Osteoblast (primary cell): ENCODE results near the gene UIMC1. TPM values are rescaled to one million over a fixed set of nuclear protein-coding genes. Genes with fewer than 3 reads are reported as not detected.

Experiments
- DNase-seq: peaks from one replicate; pipeline ENCODE4 v3.0.0; 2011; ENCODE audit warnings: low spot score, mixed read lengths; ENCODE audit not compliant: insufficient read length; ENCODE audit errors: missing footprints
- H2AFZ ChIP-seq: 2 replicates; pipeline ENCODE4 v1.6.0; 2011; ENCODE audit warnings: mild to moderate bottlenecking, low read length
- H3K27ac ChIP-seq: 2 replicates; pipeline ENCODE4 v1.5.1; 2011; ENCODE audit warnings: mild to moderate bottlenecking, low read depth, low read length, moderate library complexity
- H3K27me3 ChIP-seq: 2 replicates; pipeline ENCODE4 v1.6.0; 2012; ENCODE audit warnings: mild to moderate bottlenecking, control low read depth, inconsistent platforms, low read length, moderate library complexity; ENCODE audit not compliant: insufficient read depth
- H3K36me3 ChIP-seq: 2 replicates; pipeline ENCODE4 v1.5.1; 2011; ENCODE audit warnings: mild to moderate bottlenecking, low read length, control low read depth, moderate library complexity; ENCODE audit not compliant: insufficient read depth
- H3K4me1 ChIP-seq: 2 replicates; pipeline ENCODE4 v1.5.1; 2011; ENCODE audit warnings: mild to moderate bottlenecking, low read length, control low read depth, moderate library complexity; ENCODE audit not compliant: insufficient read depth
- H3K4me2 ChIP-seq: 2 replicates; pipeline ENCODE4 v1.6.0; 2011; ENCODE audit warnings: mild to moderate bottlenecking, low read length; ENCODE audit not compliant: insufficient read depth
- H3K4me3 ChIP-seq: fragments of 200-600 bp; sonication (generic); 3 replicates; pipeline ENCODE4 v1.5.1; 2012; ENCODE audit warnings: mild to moderate bottlenecking, low read length, inconsistent platforms; ENCODE audit not compliant: insufficient read depth
- H3K79me2 ChIP-seq: 2 replicates; pipeline ENCODE4 v1.6.0; 2012; ENCODE audit warnings: mild to moderate bottlenecking, low read length, control low read depth, inconsistent platforms; ENCODE audit not compliant: insufficient read depth
- H3K9me3 ChIP-seq: 2 replicates; pipeline ENCODE4 v1.5.1; 2011; ENCODE audit warnings: low read depth, low read length, control low read depth
- H4K20me1 ChIP-seq: 2 replicates; pipeline ENCODE4 v1.6.0; 2012; ENCODE audit warnings: mild to moderate bottlenecking, low read length, control low read depth; ENCODE audit not compliant: insufficient read depth
- total RNA-seq: library from RNA; depleted of rRNA; stranded (reverse); fragments of >200 nt; gene quantifications from 2 replicates; pipeline ENCODE4 v1.2.3, GENCODE V29; 2012
- TF ChIP-seq, protein P1 (sequence below): IDR thresholded peaks from 2 replicates; pipeline ENCODE4 v1.5.1; 2011; ENCODE audit warnings: mild to moderate bottlenecking, low read depth, low read length, moderate library complexity; ENCODE audit errors: extremely low read depth

The UIMC1 gene
- total RNA-seq, 1 donor: 40.9 TPM

DNA sequence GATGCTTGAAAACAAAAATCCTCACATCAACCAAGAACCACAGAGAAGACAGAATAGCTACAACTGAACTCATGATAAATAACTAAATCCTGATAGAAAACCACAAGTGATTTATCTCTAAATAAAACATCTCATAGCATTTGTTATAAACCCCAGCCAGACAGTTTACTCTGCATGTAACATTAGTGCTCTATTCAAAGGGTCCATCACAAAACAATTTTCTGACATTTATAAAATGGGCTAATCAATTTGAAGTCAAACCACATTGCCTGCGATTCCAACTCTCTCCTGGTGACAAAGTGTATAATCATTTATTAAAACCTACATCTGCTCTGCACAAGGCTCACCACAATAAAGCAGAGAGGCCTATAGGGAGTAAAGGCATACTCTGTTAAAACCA, 49.8 kb downstream of the UIMC1 start:
- Histone ChIP-seq H4K20me1 (peaks cover 23% of the 10 kb centered on the region), H3K79me2 (peaks cover 8% of the 10 kb centered on the region), H3K4me3 (no peak overlapping the region), H3K4me1 (peaks cover 7% of the 10 kb centered on the region), H3K27ac (no peak overlapping the region), H3K27me3 (no peaks in the 10 kb centered on the region), H2AFZ (no peak overlapping the region), H3K36me3 (peaks cover 37% of the 10 kb centered on the region), H3K4me2 (no peak overlapping the region), H3K9me3 (no peaks in the 10 kb centered on the region)
- TF ChIP-seq, protein P1, sequence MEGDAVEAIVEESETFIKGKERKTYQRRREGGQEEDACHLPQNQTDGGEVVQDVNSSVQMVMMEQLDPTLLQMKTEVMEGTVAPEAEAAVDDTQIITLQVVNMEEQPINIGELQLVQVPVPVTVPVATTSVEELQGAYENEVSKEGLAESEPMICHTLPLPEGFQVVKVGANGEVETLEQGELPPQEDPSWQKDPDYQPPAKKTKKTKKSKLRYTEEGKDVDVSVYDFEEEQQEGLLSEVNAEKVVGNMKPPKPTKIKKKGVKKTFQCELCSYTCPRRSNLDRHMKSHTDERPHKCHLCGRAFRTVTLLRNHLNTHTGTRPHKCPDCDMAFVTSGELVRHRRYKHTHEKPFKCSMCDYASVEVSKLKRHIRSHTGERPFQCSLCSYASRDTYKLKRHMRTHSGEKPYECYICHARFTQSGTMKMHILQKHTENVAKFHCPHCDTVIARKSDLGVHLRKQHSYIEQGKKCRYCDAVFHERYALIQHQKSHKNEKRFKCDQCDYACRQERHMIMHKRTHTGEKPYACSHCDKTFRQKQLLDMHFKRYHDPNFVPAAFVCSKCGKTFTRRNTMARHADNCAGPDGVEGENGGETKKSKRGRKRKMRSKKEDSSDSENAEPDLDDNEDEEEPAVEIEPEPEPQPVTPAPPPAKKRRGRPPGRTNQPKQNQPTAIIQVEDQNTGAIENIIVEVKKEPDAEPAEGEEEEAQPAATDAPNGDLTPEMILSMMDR: no peak
- DNase-seq: no peak

DNA sequence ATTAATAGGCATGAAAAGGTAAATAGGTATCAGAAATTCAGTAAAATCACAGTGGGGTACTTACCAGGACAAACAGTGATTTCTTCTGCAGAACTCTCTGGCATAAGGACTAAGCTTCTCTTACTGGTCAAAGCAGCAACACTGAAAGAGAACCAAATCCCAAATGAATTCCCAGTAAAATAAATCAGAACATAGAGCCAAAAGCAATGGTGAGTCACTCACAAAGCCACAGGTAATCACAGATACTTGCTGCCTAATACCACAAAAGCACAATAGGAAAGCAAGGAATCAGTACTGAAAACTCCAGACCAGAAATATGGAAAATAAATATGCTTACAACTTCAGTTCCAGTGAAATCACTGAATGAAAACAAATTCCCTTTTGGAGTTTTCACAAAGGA, 50.7 kb downstream of the UIMC1 start:
- Histone ChIP-seq H3K27me3 (no peaks in the 10 kb centered on the region), H4K20me1 (peaks cover 23% of the 10 kb centered on the region), H2AFZ (no peak overlapping the region), H3K9me3 (no peaks in the 10 kb centered on the region), H3K36me3 (peaks cover 42% of the 10 kb centered on the region), H3K4me3 (no peak overlapping the region), H3K4me2 (no peak overlapping the region), H3K4me1 (peaks cover 7% of the 10 kb centered on the region), H3K79me2 (peaks cover 8% of the 10 kb centered on the region), H3K27ac (no peak overlapping the region)
- TF ChIP-seq, protein P1: no peak
- DNase-seq: peak; percentile 72

DNA sequence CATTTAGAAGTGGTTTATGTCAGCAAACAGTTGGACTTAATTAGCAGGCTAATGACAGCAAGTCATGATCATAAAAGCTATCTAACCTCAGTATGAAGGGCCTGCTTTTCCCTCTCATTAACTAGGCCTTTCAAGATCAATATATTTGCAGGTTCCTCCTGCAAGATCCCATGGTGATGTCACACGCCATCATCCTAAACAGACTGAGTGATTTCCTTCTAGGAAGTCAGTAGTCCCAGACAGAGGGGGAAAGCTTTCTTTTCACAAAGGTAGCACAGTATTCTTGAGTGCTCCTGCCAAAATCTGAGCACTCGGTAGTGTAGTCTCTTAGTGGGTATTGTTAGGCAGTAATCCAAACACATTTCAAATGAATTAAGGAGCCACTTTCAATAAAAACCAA, 52.5 kb downstream of the UIMC1 start:
- peaks cover 8% of the 10 kb centered on the region for H3K79me2 ChIP-seq
- no peak overlapping the region for H2AFZ ChIP-seq
- no peak for DNase-seq
- H3K36me3 ChIP-seq: peaks cover 53% of the 10 kb centered on the region
- H3K4me1 ChIP-seq: peaks cover 7% of the 10 kb centered on the region
- no peak overlapping the region for H3K4me3 ChIP-seq
- TF ChIP-seq, protein P1: no peak
- H3K9me3 ChIP-seq: no peaks in the 10 kb centered on the region
- H3K4me2 ChIP-seq: no peak overlapping the region
- H3K27me3 ChIP-seq: no peaks in the 10 kb centered on the region
- peaks cover 20% of the 10 kb centered on the region for H4K20me1 ChIP-seq
- H3K27ac ChIP-seq: no peak overlapping the region

DNA sequence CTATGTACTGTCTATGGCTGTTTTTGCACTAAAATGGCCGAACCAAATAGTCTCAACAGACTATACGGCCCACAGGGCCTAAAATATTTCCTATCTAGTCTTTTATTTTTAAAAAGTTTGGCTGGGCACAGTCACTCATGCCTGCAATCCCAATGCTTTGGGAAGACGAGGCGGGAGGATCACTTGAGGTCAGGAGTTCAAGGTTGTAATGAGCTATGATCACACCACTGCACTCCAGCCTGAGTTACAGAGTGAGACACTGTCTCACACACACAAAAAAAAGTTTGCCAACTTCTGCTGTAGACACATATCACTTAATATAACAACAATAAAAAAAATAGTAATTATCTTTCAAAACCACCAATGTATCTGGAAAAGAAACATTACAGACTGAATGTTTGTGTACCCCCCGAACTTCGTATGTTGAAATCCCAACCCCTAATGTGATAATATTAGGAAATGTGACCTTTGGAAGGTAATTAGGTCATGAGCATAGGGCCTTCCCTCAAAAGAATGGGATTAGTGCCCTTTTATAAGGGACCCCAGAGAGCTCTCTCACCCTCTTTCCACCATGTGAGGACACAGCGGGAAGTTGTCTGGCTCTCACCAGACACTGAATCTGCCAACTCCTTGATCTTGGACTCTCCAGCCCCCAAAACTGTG, 53.9 kb downstream of the UIMC1 start:
- Histone ChIP-seq H2AFZ (no peak overlapping the region), H3K4me2 (no peak overlapping the region), H3K4me3 (no peak overlapping the region), H4K20me1 (peaks cover 17% of the 10 kb centered on the region), H3K9me3 (no peaks in the 10 kb centered on the region), H3K36me3 (peaks cover 53% of the 10 kb centered on the region), H3K27me3 (no peaks in the 10 kb centered on the region), H3K4me1 (peaks cover 7% of the 10 kb centered on the region), H3K79me2 (peaks cover 8% of the 10 kb centered on the region), H3K27ac (no peak overlapping the region)
- TF ChIP-seq, protein P1: no peak
- DNase-seq: no peak
